ENCODE results near the gene DENND5A. TPM values are rescaled to one million over a fixed set of nuclear protein-coding genes. Genes with fewer than 3 reads are reported as not detected.

The DENND5A gene
- total and polyA plus RNA-seq, 9 of the 15 experiments (the other 6 are each of a cell fraction or from before 2014, with no cell fraction given), result 11.7 to 130 (median 46.3) TPM

GRCh38 chr11:9155930-9156329 is 109.2 kb downstream of the DENND5A start:
- Histone ChIP-seq H3K4me1 (replicated peaks in 1 of 2; ENCODE audit: control insufficient read depth in 2 of 2, insufficient read depth in 2 of 2, low read length in 2 of 2) (peaks cover 4 to 5% of the 10 kb centered on the region in 2 experiments; a peak in 3 of 5 replicates), H3K4me2 (ENCODE audit: insufficient read depth, low read length) (no peak overlapping the region), H3K9me1 (ENCODE audit: control insufficient read depth, insufficient read depth, low read length) (no peaks in the 10 kb centered on the region), H3K9ac (ENCODE audit: insufficient read depth in 1 of 2, low read depth in 2 of 2, low read length in 2 of 2) (no peak overlapping the region), H3K79me2 (ENCODE audit: control insufficient read depth, insufficient read depth, low read length) (no peaks in the 10 kb centered on the region), H3K4me3 (no peak overlapping the region), H3K36me3 (ENCODE audit: control insufficient read depth, insufficient read depth, low read length) (peaks cover 55% of the 10 kb centered on the region), H4K20me1 (replicated peaks; ENCODE audit: control insufficient read depth, insufficient read depth, low read length) (no peaks in the 10 kb centered on the region), H2AFZ (ENCODE audit: low read depth, low read length) (no peak overlapping the region), H3K27ac (ENCODE audit: extremely low read depth, low read depth, low read length) (no peak overlapping the region), H3K27me3 (ENCODE audit: control insufficient read depth in 2 of 2, insufficient read depth in 2 of 2, low read length in 2 of 2) (no peaks in the 10 kb centered on the region), H3K9me3 (replicated peaks; ENCODE audit: control insufficient read depth, insufficient read depth, low read depth, low read length) (no peaks in the 10 kb centered on the region)
- peak in 2 of 4 experiments; percentile 21 to 47 for DNase-seq (ENCODE audit: extremely low read depth in 1 of 4, low spot score in 3 of 4)
- WGBS (ENCODE audit: insufficient coverage, low coverage, missing lambda C conversion rate), result 10% methylated on average over 4 of the region's 4 CpGs
- in situ Hi-C loops (cut with MboI) (loop anchor here (25.0 kb wide), 1 partner anchor 256 kb away; no protein-coding TSS in a partner anchor), intact Hi-C loops (cut with micrococcal nuclease) (no loop called here)
- TF ChIP-seq CBFA2T3 (IDR thresholded peaks at IDR 0.05), result peak; percentile 81
- TF ChIP-seq POLR2AphosphoS2 (IDR thresholded peaks at IDR 0.05; ENCODE audit: low read length), result no peak
- TF ChIP-seq TEAD4 (IDR thresholded peaks at IDR 0.05; ENCODE audit: low read length), result peak; percentile 69
- TF ChIP-seq TEAD4 (CRISPR knock-in tag; IDR thresholded peaks at IDR 0.05; ENCODE audit: borderline replicate concordance), result no peak
- TF ChIP-seq ZC3H8 (IDR thresholded peaks at IDR 0.05), result no peak
- TF ChIP-seq ETV6 (IDR thresholded peaks at IDR 0.05; ENCODE audit: borderline replicate concordance in 1 of 2, low read depth in 2 of 2, low read length in 1 of 2), result no peak
- no peak for TF ChIP-seq ETV6 (CRISPR knock-in tag; IDR thresholded peaks at IDR 0.05; ENCODE audit: borderline replicate concordance)
- TF ChIP-seq RUNX1 (IDR thresholded peaks at IDR 0.05; ENCODE audit: low read depth), result no peak
- no peak for TF ChIP-seq ZNF785 (CRISPR knock-in tag; IDR thresholded peaks at IDR 0.05)
- peak; percentile 49; the same call in 1 of the 2 replicates for TF ChIP-seq TAL1 (IDR thresholded peaks at IDR 0.05)
- TF ChIP-seq ARID1B (IDR thresholded peaks at IDR 0.05), result peak; percentile 36; the same call in 1 of the 2 replicates
- no peak for TF ChIP-seq ZC3H11A (IDR thresholded peaks at IDR 0.05; ENCODE audit: low read depth, low read length)
- TF ChIP-seq ELF2 (CRISPR knock-in tag; IDR thresholded peaks at IDR 0.05), result no peak
- no peak for TF ChIP-seq FIP1L1 (IDR thresholded peaks at IDR 0.05; ENCODE audit: low read depth, low read length, poor library complexity, severe bottlenecking)
- TF ChIP-seq GABPB1 (CRISPR knock-in tag; IDR thresholded peaks at IDR 0.05), result no peak
- 0 out of 2 replicates have a peak, but pooled peaks have one; percentile 25 for TF ChIP-seq DPF2 (IDR thresholded peaks at IDR 0.05)
- no peak for TF ChIP-seq GATA2 (CRISPR knock-in tag; IDR thresholded peaks at IDR 0.05)
- no peak for TF ChIP-seq ZNF584 (CRISPR knock-in tag; IDR thresholded peaks at IDR 0.05; ENCODE audit: low read depth)
- peak in 1 of 3 experiments; percentile 46 for TF ChIP-seq YY1 (IDR thresholded peaks at IDR 0.05; ENCODE audit: borderline replicate concordance in 1 of 3, control insufficient read depth in 1 of 3, extremely low read depth in 1 of 3, insufficient read depth in 3 of 3, insufficient read length in 1 of 3, insufficient replicate concordance in 2 of 3, low read depth in 1 of 3, low read length in 2 of 3)
- no peak for TF ChIP-seq TCF7 (IDR thresholded peaks at IDR 0.05; ENCODE audit: borderline replicate concordance)
- TF ChIP-seq TCF3 (CRISPR knock-in tag; IDR thresholded peaks at IDR 0.05), result peak; percentile 52
- peak; percentile 59 for TF ChIP-seq CBFA2T2 (conservative IDR thresholded peaks at IDR 0.05)
- TF ChIP-seq SNIP1 (IDR thresholded peaks at IDR 0.05; ENCODE audit: low read depth), result no peak
- peak; percentile 27; the same call in 1 of the 2 replicates for TF ChIP-seq NCOR1 (IDR thresholded peaks at IDR 0.05)
- no peak for TF ChIP-seq ZNF280B (CRISPR knock-in tag; IDR thresholded peaks at IDR 0.05)
- no peak for TF ChIP-seq NFXL1 (CRISPR knock-in tag; IDR thresholded peaks at IDR 0.05)
- FAIRE-seq, result no peak
- BruUV-seq (replicated peaks), result no TSS peak
- POLR2A ChIA-PET, result interaction anchor here (0.6 to 1.1 kb wide), 4 partner anchors 8 to 1250 kb away, joined by 3 to 4 read pairs (median 4); no protein-coding TSS in a partner anchor
- CTCF ChIA-PET (ENCODE audit: low intra/inter-chr PET ratio), result no interaction called here
- ATAC-seq, result peak; percentile 72
